GM12801 (cell line): ENCODE data around the gene UBASH3A.

Experiments
- TF ChIP-seq, protein P1 (sequence below): IDR thresholded peaks from one replicate; pipeline ENCODE4 v1.5.1; 2011; ENCODE audit warnings: control low read depth; ENCODE audit not compliant: insufficient read length; ENCODE audit errors: extremely low read depth

The UBASH3A gene

DNA sequence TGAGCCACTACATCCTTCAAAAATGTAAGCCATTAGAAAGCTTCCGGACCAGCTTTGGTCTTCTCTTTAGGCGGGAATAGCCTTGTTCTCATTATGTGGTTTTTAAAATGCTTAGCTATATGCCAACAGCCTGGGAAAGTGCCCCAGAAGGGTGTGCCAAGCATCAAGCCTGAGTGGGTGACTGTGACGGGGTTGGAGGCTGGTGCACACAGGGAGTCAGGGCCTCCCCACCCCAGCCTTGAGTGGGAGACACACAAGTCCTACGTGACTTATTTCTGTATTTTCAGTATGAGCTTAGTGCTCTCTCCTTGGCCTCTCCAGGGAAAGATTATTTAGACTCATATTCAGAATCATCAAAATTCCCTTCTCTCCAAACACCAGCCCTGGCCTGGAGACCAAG, 9.8 kb downstream of the UBASH3A start:
- TF ChIP-seq, protein P1, sequence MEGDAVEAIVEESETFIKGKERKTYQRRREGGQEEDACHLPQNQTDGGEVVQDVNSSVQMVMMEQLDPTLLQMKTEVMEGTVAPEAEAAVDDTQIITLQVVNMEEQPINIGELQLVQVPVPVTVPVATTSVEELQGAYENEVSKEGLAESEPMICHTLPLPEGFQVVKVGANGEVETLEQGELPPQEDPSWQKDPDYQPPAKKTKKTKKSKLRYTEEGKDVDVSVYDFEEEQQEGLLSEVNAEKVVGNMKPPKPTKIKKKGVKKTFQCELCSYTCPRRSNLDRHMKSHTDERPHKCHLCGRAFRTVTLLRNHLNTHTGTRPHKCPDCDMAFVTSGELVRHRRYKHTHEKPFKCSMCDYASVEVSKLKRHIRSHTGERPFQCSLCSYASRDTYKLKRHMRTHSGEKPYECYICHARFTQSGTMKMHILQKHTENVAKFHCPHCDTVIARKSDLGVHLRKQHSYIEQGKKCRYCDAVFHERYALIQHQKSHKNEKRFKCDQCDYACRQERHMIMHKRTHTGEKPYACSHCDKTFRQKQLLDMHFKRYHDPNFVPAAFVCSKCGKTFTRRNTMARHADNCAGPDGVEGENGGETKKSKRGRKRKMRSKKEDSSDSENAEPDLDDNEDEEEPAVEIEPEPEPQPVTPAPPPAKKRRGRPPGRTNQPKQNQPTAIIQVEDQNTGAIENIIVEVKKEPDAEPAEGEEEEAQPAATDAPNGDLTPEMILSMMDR: no peak

DNA sequence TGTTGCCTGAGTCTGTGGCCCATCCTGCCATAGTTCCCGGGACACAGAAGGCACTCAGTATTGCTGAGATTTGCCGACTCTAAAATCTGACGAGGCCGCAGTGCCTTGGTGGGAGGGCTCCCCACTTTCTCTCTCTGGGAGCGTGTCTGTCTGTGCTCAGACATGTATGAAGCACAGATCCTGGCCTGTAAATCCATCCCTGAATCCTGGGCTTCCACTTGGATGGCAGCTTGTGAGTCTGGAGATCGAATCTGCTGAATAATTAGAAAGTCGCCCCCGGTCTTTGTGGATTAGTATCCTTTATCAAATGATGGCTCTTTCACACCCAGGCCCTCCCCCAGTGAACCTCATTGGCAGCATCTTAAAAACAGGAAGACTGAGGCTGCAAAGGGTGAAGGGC, 10.4 kb downstream of the UBASH3A start:
- TF ChIP-seq, protein P1: no peak

DNA sequence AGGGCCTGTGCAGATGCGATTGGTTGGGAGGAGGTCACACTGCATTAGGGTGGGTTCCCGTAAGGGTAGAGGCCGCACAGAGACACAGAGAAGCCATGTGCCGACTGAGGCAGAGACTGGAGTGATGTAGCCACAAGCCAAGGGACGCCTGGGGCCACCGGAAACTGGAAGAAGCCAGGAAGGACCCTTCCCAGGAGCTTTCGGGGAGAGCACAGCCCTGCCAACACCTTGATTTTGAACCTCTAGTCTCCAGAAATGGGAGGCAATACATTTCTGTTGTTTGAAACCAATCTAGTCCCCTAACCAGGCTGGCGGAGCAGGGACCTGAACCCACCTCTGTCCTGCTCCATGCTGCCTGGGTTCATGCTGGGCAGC, 10.8 kb downstream of the UBASH3A start:
- TF ChIP-seq, protein P1: no peak

DNA sequence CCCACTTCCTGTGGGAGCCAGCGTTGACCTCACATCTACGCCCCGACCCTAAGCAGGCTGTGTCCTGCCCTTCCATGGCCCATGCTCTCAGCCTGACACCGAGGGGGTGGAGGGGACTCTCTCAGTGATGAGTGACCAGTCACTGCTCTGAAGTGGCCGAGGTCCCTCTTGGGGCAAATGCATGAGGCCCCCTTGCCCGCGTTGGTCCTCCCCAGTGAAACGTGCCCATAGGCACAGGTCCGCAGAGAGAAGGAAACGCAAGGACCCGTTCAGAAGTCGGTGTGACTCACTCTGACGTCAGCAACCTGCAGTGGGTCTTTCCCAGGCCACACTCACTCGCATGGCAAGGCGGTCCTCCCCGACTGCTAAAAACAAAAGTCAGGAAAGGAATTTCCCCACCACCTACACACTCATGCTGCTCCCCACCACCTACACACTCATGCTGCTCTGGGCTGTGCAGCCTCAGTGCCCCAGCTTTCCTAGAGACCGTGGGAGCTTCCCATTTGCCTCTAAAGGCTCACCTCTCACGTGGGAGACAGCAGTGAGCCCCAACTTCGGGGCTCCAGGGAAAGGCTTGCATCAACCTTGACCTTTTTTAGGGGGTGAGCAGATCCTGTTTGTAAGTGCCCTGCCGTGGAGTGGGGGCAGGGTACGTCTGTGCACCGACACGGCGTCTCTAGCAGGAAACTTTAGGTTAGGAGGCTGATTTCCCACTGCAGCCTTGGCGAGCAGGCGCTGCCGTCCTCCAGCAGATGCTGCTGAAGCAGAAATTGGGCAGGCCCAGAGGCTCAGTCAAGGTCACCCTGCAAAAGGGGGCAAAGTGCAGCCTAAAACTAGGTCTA, 11.4 kb downstream of the UBASH3A start:
- TF ChIP-seq, protein P1: no peak

DNA sequence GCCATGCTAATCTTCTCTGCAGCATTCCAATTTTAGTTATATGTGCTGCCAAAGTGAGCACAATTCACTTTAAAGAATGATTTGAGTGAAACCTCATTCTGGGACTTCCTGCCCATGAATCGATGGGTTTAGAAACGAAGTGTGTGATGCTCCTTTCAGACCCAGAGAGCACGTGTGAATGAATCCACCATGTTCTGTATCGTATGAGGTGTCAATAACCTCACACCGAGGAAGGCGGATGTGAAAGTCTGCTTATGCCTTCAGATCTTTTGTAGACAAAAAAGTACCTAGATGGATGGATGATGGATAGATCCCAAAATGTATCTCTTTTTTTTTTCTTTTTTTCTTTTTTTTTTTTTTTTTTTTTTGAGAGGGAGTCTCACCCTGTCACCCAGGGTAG, 13.8 kb downstream of the UBASH3A start:
- TF ChIP-seq, protein P1: no peak

DNA sequence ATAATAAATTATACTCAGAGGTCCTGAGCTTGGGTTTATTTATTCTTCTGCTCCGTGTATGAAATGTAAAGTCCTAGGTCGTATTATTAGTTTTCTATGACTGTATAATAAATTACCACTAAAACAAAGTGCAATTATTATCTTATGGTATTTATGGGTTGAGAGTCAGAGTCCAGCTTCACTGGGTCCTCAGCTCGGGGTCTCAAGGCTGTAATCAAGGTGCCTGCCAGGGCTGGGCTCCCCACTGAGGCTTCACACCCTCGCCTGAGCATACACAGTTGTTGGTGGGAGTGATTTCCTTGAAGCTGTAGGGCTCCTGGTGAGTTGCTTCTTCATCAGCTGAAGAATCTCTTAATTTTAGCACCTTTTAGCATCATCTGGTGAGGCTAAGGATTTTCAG, 15.2 kb downstream of the UBASH3A start:
- TF ChIP-seq, protein P1: no peak

DNA sequence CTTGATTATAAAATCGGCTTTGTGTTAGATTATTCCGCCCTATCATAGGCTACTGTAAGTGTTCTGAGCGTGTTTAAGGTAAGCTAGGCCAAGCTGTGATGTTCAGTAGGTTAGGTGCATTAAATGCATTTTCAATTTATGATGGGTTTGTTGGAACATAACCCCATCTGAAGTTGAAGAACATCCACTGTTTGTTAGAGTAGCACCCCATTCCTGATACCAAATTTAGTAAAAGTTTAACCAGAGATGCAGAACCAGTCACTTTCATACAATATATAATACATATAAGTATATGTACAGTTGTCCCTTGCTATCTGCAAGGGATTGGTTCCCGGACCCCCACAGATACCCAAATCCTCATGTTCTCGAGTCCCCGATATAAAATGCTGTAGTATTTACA, 16.1 kb downstream of the UBASH3A start:
- TF ChIP-seq, protein P1: no peak
